ENCODE results near the gene GNG7.

GRCh38 chr19:2604747-2605329, 97.7 kb downstream of the GNG7 start:
- TF ChIP-seq EZH2 (IDR thresholded peaks at IDR 0.05; ENCODE audit: insufficient read depth, poor library complexity, severe bottlenecking) (no peak), EZH2phosphoT487 (IDR thresholded peaks at IDR 0.05; ENCODE audit: insufficient read depth, low read depth) (no peak)
